CD4-positive, alpha-beta T cell treated with Interleukin-21 for 1 hour (primary cell): ENCODE results near the gene TGFA.

Experiments used
- DNase-seq: peaks from one replicate; pipeline ENCODE4 v3.0.0-alpha.2; 2020

Gene TGFA

DNA sequence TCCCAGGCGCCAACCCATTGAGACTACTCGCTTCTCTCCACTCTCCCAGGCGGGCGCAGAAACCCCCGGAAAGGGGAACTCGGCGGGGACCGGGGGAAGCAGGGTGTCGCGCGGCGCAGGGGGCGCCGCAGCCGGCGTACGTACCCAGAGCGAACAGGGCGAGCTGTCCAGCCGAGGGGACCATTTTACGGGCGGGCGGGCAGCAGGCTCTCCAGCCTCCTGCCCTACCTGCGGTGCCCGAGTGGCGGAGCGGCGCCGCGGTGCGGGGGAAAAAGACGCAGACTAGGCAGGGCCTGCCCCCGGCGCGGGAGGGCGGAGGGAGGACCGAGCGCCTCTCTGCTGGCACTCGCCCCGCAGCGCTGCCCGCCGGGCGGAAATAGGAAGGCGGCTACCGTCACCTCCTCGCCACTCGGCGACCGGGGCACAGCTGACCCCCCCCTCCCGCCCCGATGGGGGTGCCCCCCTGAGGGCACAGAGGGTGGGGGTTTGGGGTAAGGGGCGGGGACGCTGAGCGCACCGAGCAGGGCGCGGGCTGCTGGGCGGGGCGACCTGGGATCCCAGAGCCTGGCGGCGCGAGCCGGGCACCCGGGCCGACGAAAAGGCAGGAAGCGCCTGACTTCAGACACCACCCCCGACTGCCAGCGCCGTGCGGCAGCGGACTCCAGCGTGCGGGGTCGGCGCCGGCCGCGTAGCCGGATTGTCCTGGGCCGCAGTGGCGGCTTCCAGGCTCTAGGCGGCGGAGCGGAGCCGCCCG, at the start of gene TGFA:
Gene TGFA, minus strand, starts transcription at position 243 of the 754 bp plus-strand sequence. Its CDS starts 59 bp downstream, at position 184.
- DNase-seq: peak; percentile 76

DNA sequence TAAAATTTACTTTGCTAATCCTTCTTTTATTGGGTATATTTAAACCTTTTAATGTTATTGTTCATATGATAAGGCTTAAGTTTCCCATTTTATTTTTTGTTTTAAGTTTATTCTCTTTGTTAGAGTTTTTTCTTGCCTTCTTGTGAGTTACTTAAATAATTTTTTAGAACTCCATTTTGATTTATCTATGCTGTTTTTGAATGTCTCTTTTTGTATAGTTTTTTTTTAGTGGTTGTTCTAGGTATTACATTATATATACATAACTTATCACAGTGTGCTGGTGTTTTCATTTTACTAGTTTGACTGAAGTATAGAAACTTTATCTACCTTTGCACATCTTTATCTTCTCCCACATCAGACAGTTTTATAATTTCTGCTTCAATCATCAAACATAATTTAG, 49.4 kb upstream of the TGFA start:
- DNase-seq: no peak

GRCh38 chr2:70598197-70598596, 44.6 kb upstream of the TGFA start:
- DNase-seq: no peak

DNA sequence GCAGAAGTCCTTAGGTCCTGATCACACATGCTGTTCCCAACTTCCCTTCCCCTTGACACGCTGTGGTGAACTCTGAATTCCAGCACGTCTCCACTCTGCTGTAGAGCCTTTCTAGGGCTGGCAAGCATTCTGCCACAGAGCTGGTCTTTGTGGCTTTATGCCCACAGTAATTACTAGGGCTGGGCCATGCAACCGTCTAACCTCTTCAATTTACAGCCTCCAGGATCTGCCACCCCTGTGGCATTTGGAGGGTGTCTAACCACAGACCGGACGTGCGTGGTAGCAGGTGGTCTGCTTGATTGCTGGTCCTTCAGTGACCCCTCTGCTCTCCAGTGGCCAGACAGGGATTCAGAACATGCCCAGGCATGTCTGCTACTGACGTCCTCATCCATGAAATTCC, 43.1 kb upstream of the TGFA start:
- DNase-seq: no peak

GRCh38 chr2:70596293-70596692, 42.7 kb upstream of the TGFA start:
- no peak for DNase-seq

- no peak for DNase-seq
Observed at GRCh38 chr2:70583091-70583490, 29.5 kb upstream of the TGFA start.

- DNase-seq: no peak
Observed at GRCh38 chr2:70580352-70580751, 26.7 kb upstream of the TGFA start.

DNA sequence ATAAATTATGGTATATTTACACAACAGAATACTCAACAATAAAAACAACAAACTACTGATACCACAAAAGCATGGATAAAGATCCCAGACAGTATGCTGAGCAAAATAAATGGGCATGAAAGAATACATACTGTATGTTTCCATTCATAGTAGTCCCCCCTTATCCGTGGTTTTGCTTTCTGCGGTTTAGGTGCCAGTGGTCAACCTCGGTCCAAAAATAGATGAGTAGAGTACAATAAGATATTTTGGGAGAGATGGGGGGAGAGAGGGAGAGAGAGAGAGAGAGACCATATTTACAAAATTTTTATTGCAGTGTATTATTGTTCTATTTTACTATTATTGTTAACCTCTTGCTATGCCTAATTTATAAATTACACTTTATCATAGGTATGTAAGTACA, 21.0 kb upstream of the TGFA start:
- no peak for DNase-seq

DNA sequence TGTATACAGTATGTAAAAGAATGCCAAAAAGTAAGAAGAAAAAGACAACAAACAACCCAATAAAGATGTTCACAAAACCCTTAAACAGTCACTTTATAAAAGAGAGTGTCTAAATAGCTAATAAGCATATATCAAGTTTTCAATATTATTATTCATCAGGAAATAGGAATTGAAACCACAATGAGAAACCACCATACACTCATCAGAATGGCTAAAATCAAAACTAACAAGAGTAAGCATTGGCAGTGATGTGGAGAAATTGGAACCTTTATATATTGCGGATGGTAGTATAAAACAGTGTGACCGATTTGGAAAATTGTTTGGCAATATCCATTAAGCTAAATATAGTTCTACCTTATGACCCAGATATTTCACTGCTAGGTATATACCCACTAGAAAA, 20.5 kb upstream of the TGFA start:
- no peak for DNase-seq

DNA sequence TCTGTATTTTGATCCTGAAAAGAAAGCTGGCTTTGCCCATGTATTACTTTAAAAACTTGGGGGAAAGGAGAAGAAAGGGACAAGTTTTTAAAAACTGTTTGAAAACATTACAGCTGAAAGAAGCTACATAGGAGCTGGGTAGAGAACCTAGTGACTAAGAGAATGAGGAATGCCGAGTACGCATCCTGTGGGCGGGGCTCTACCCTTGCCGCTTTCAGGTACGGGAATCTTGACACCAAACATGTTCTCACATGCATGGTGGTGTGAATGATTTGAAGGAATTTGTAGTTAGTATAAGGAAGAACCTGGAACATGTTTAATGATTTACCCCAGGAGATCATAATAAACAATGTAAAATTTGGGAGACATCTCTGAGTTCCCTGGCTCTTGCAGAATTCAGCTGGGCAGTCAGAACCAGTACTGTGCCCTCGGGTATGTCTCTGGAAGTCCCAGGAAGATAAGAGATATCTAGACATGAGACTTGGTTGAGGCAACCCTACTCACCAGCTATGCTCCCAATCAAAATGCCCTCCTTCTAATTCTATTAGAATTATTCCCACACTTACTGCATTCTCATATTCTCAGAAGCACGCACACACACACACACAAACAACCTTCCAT, 16.5 kb upstream of the TGFA start:
- DNase-seq: no peak

GRCh38 chr2:70569559-70569958, 15.9 kb upstream of the TGFA start:
- DNase-seq: no peak

GRCh38 chr2:70566906-70567305, 13.3 kb upstream of the TGFA start:
- DNase-seq: no peak

DNA sequence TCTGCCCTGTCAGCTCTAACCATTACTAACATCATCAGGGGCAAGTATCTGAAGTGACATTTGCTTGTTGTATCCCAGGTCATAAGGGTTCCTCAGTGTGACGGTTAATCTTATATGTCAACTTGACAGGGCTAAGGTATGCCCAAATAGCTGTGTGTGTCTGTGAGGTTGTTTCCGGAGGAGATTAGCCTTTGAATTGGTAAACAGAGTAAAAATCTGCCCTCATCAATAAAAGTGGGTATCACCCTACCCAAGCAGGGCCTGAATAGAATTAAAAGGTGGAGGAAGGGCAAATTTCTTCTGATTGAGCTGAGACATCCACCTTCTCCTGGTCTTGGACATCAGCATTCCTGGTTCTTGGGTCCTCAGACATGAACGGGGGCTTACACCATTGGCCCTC, 12.8 kb upstream of the TGFA start:
- DNase-seq: no peak

DNA sequence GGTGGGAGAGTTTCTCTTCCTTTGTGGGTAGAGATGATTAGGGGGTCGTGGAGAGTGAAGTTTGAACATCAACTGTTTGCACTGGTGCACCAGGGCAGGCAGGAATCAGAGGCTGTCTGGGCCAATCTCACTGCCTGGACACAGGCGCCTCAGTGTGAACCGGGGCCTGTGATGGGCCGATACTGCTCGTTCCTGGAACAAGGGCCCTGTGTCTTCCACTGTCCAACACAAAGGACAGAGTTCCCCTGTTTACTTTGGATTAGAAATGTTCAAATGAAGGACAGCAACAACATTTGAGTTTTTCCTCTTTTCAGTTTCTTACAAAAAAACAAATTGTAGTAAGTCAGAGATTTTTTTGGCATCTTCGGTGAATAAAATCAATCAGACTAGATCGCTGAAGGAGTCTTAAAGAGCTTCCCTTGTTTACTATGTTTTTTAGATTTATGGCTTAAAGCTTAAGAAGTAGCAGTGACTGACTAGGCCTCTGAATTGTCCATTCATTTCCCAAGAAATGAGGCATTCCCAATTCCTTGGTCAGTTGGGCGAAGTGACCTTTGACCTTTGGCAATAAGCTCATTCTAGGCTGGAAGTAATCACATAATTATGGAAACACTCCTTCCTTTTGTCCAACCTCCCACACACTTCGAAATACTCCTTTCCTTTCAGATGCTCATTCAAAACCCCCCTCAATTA, 11.6 kb upstream of the TGFA start:
- no peak for DNase-seq

GRCh38 chr2:70561893-70562292, 8.3 kb upstream of the TGFA start:
- no peak for DNase-seq

- no peak for DNase-seq
Observed at GRCh38 chr2:70560442-70560841, 6.8 kb upstream of the TGFA start.

DNA sequence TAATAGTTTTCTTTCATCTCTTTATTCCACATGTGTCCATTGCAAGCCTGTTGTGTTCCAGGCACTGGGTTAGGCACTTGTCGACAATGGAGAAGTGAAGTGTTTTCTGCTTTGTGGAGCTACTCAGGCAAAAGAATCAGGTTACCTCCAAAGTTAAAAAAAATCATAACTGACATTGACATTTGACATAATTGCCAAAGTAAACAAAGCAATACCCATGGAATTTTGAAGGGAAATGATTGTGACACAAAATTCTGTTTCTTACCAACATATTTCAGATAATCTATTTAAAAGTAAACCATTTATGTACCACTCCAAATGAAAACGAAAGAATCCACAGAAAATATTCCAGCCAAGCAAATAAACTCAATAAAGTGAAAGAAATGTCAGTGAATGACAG, 6.4 kb upstream of the TGFA start:
- DNase-seq: no peak

- no peak for DNase-seq
Observed at GRCh38 chr2:70558195-70558808, 4.7 kb upstream of the TGFA start.

- no peak for DNase-seq
Observed at GRCh38 chr2:70557171-70557838, 3.7 kb upstream of the TGFA start.

DNA sequence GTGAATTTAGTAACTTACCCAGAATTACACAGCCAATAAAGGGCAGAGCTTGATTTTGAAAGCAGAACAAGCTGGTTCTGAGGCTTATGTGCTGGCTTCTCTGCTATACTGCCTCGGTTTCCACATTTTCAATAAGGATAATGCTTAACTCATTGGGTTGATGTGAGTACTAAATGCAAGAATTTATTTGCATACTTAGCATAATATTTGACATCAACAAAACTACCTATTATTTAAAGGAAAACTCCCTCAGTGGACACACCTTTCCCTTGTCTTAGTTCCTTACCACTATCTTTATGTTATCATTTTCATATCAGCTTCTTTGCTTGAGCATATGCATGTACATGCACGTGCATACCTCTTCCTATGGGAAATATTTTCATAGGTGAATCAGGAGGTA, 3.0 kb upstream of the TGFA start:
- DNase-seq: no peak

- no peak for DNase-seq
Observed at GRCh38 chr2:70554338-70554892, 789 bp upstream of the TGFA start.

DNA sequence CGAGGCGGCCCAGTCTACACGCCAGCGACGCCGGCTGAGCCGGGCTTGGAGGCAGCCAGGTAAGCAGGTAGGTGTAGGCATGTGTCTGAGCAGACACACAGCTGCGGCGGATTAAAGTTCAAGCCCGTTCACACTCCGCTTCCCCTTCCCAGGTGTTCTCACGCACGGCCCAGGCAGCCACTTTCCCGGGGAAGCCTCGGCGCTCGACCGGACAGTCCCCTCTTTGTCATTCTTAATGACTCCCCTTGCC, 367 bp downstream of the TGFA start:
- DNase-seq: peak; percentile 9
